Trophoblast cell (in vitro differentiated cells and primary cell): Measurements from ENCODE around the gene EHD4.
A peak's percentile ranks its signal among the peaks of the same experiment; 100 is the strongest.

Source experiments
- DNase-seq, 2 donors: peaks; one replicate each; pipeline ENCODE4 v3.0.0-alpha.2; 2016
- H2AFZ ChIP-seq: 2 replicates; pipeline ENCODE4 v1.6.1; 2013; ENCODE audit warnings: low read length, moderate library complexity, mild to moderate bottlenecking; ENCODE audit not compliant: insufficient read depth, poor library complexity
- H2AK5ac ChIP-seq: 2 replicates; pipeline ENCODE4 v1.6.1; 2013; ENCODE audit warnings: mild to moderate bottlenecking, low read length
- H2BK120ac ChIP-seq: 2 replicates; pipeline ENCODE4 v1.6.1; 2013; ENCODE audit warnings: low read length, mild to moderate bottlenecking, moderate library complexity; ENCODE audit not compliant: insufficient read depth, poor library complexity
- H2BK12ac ChIP-seq: 2 replicates; pipeline ENCODE4 v1.6.1; 2013; ENCODE audit warnings: mild to moderate bottlenecking, low read length, moderate library complexity
- H2BK5ac ChIP-seq: 2 replicates; pipeline ENCODE4 v1.6.1; 2013; ENCODE audit warnings: low read length, low read depth, moderate library complexity, mild to moderate bottlenecking; ENCODE audit not compliant: poor library complexity
- H3K14ac ChIP-seq: 2 replicates; pipeline ENCODE4 v1.6.1; 2013; ENCODE audit warnings: mild to moderate bottlenecking, low read length
- H3K18ac ChIP-seq: 2 replicates; pipeline ENCODE4 v1.6.1; 2013; ENCODE audit warnings: mild to moderate bottlenecking, low read length
- H3K23ac ChIP-seq: 2 replicates; pipeline ENCODE4 v1.6.1; 2013; ENCODE audit warnings: low read length
- H3K27ac ChIP-seq: 2 replicates; pipeline ENCODE4 v1.5.1; 2013; ENCODE audit warnings: low read depth, mild to moderate bottlenecking, inconsistent platforms, low read length, moderate library complexity
- H3K27me3 ChIP-seq: 2 replicates; pipeline ENCODE4 v1.6.1; 2013; ENCODE audit warnings: inconsistent platforms, mild to moderate bottlenecking, low read length, moderate library complexity; ENCODE audit not compliant: insufficient read depth
- H3K36me3 ChIP-seq, 2 experiments: 1 replicate in 1 of 2; 2 replicates in 1 of 2; pipeline ENCODE4 v1.6.1; 2013; ENCODE audit warnings: low read length in 2 of 2, mild to moderate bottlenecking in 2 of 2, moderate library complexity in 1 of 2; ENCODE audit not compliant: insufficient read depth in 2 of 2, control insufficient read depth in 1 of 2
- H3K4ac ChIP-seq: 2 replicates; pipeline ENCODE4 v1.6.1; 2013; ENCODE audit warnings: low read depth, mild to moderate bottlenecking, low read length, moderate library complexity
- H3K4me1 ChIP-seq, 2 experiments: 1 replicate in 1 of 2; 2 replicates in 1 of 2; pipeline ENCODE4 v1.6.1; 2013; ENCODE audit warnings: low read length in 2 of 2, mild to moderate bottlenecking in 2 of 2, moderate library complexity in 1 of 2; ENCODE audit not compliant: insufficient read depth in 2 of 2, control insufficient read depth in 1 of 2
- H3K4me2 ChIP-seq: 2 replicates; pipeline ENCODE4 v1.6.1; 2013; ENCODE audit warnings: inconsistent platforms, mild to moderate bottlenecking, low read length, moderate library complexity
- H3K4me3 ChIP-seq: 2 replicates; pipeline ENCODE4 v1.5.1; 2013; ENCODE audit warnings: mild to moderate bottlenecking, low read depth, low read length, inconsistent platforms
- H3K79me1 ChIP-seq: one replicate; pipeline ENCODE4 v1.6.1; 2013; ENCODE audit warnings: low read length
- H3K79me2 ChIP-seq: 2 replicates; pipeline ENCODE4 v1.6.1; 2013; ENCODE audit warnings: low read length, mild to moderate bottlenecking; ENCODE audit not compliant: control insufficient read depth, insufficient read depth, poor library complexity
- H3K9ac ChIP-seq: 2 replicates; pipeline ENCODE4 v1.6.1; 2013; ENCODE audit warnings: mild to moderate bottlenecking, low read length
- H3K9me3 ChIP-seq: 2 replicates; pipeline ENCODE4 v1.6.1; 2013; ENCODE audit warnings: low read depth, mild to moderate bottlenecking, control low read depth, inconsistent platforms, low read length; ENCODE audit not compliant: insufficient read depth
- H4K12ac ChIP-seq: 2 replicates; pipeline ENCODE4 v1.6.1; 2013; ENCODE audit warnings: low read depth, mild to moderate bottlenecking, low read length, moderate library complexity
- H4K8ac ChIP-seq: 2 replicates; pipeline ENCODE4 v1.6.1; 2013; ENCODE audit warnings: low read depth, mild to moderate bottlenecking, low read length, moderate library complexity
- H4K91ac ChIP-seq: one replicate; pipeline ENCODE4 v1.6.1; 2013; ENCODE audit warnings: low read depth, mild to moderate bottlenecking, low read length, moderate library complexity
- WGBS: extraction: QIAGEN DNeasy Blood & Tissue Kit; methylation state at CpG from one replicate; pipeline ENCODE4 v1.1.7; 2013; ENCODE audit warnings: missing lambda C conversion rate; ENCODE audit not compliant: insufficient read length, insufficient coverage; ENCODE audit errors: extremely low coverage; 5-methylcytosine and 5-hydroxymethylcytosine counted together

The EHD4 gene

DNA sequence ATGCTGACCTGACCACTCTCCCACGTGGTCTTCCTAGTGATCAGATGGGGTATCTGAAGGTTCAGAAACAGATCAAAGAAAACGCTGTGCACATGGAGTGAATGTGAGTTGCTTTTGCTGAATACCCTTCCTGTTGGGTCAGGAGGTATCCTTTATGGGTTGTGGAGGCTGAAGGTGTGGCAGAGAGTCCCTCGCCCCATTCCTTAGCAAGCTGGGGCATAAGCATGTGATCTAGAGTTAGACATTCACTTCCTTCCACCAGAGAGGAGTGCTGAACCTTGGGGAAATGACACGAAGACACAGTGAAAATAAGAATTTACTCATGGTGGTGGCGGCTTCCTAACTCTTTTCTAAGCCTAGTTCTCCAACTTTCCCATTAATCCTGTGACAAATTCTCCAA is 50.7 kb downstream of the EHD4 start:
- Histone ChIP-seq H2BK120ac (no peak overlapping the region), H2BK5ac (no peak overlapping the region), H3K9me3 (no peaks in the 10 kb centered on the region), H3K23ac (no peak overlapping the region), H3K27ac (no peak overlapping the region), H3K9ac (no peak overlapping the region), H3K79me1 (no peaks in the 10 kb centered on the region), H3K4me1 (peaks cover 9 to 13% of the 10 kb centered on the region in 2 experiments), H3K36me3 (peaks cover 10 to 12% of the 10 kb centered on the region in 2 experiments), H3K18ac (no peak overlapping the region), H4K8ac (no peak overlapping the region), H3K27me3 (no peaks in the 10 kb centered on the region), H2BK12ac (no peak overlapping the region), H2AFZ (no peak overlapping the region), H4K91ac (no peak overlapping the region), H3K14ac (no peak overlapping the region), H2AK5ac (no peak overlapping the region), H3K4me2 (no peak overlapping the region), H3K79me2 (no peaks in the 10 kb centered on the region), H3K4ac (no peak overlapping the region), H3K4me3 (no peak overlapping the region), H4K12ac (no peak overlapping the region)
- WGBS, result no CpG with 5 or more reads among the region's 5 CpGs
- DNase-seq, result no peak

DNA sequence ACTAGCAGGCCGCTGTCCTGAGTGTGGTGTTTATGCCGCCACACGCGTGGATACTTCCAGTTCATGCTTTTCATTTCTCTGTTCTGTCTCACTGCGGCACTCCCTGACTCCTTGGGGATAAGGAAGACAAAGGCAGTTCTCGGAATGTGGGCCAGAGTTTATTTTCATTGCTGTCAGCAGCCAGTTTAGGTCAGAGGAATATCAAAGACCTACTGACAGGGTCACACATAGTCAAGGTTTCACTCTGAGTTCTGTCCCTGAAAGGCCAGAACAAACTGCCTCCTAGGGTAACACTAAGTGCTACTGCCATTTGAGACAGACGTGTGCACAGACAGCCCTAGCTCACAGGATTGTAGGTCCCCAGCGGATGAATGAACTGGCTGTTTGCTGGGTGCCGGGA is 51.2 kb downstream of the EHD4 start:
- Histone ChIP-seq H3K4me1 (peaks cover 9 to 10% of the 10 kb centered on the region in 2 experiments), H3K27me3 (no peaks in the 10 kb centered on the region), H2BK12ac (no peak overlapping the region), H3K36me3 (peaks cover 10 to 15% of the 10 kb centered on the region in 2 experiments), H3K18ac (no peak overlapping the region), H3K14ac (no peak overlapping the region), H3K4me2 (no peak overlapping the region), H3K79me1 (no peaks in the 10 kb centered on the region), H2AK5ac (no peak overlapping the region), H3K79me2 (no peaks in the 10 kb centered on the region), H3K27ac (no peak overlapping the region), H3K23ac (no peak overlapping the region), H3K9me3 (no peaks in the 10 kb centered on the region), H4K91ac (no peak overlapping the region), H4K12ac (no peak overlapping the region), H2BK5ac (no peak overlapping the region), H3K4me3 (no peak overlapping the region), H3K4ac (no peak overlapping the region), H2AFZ (no peak overlapping the region), H3K9ac (no peak overlapping the region), H2BK120ac (no peak overlapping the region), H4K8ac (no peak overlapping the region)
- peak in 1 of 2 donors; percentile 29 for DNase-seq
- WGBS, result no CpG with 5 or more reads among the region's 9 CpGs

DNA sequence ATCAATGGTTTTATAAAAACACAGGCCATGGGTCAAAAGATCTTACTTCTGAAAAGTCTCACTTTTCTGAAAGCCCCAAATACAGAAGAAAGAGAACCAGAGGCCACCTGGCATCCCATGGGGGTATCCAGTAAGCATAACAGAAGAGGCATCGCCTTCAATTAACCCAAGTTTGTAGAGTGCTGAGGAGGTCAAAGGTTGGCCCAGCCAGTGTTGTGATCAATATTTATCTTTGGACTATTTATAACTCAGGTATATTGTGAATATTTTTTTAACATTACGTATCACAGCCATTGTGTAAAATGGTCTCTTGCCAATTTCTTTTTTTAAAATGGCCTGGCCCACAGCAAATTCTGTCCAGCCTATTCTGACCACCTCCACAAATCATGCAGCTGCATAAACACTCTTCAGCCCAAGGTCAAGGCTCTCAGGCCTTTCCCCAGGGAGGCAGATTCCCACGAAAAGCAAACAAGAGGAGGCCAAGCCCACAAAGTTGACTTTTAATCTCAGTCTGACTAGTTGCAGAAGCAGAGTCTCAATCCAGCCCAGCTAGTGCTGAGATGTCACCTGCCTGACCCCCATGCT is 52.3 kb downstream of the EHD4 start:
- Histone ChIP-seq H3K14ac (no peak overlapping the region), H3K18ac (no peak overlapping the region), H3K9ac (no peak overlapping the region), H4K8ac (no peak overlapping the region), H3K36me3 (peaks cover 10 to 16% of the 10 kb centered on the region in 2 experiments), H2AFZ (no peak overlapping the region), H3K4me2 (no peak overlapping the region), H3K27me3 (no peaks in the 10 kb centered on the region), H3K79me2 (no peaks in the 10 kb centered on the region), H2BK12ac (no peak overlapping the region), H3K4me1 (peaks cover 6 to 7% of the 10 kb centered on the region in 2 experiments), H3K79me1 (no peaks in the 10 kb centered on the region), H3K4ac (no peak overlapping the region), H4K12ac (no peak overlapping the region), H3K27ac (no peak overlapping the region), H3K23ac (no peak overlapping the region), H2BK120ac (no peak overlapping the region), H2BK5ac (no peak overlapping the region), H4K91ac (no peak overlapping the region), H3K4me3 (no peak overlapping the region), H2AK5ac (no peak overlapping the region), H3K9me3 (no peaks in the 10 kb centered on the region)
- DNase-seq, result no peak
- WGBS, result no CpG with 5 or more reads among the region's 3 CpGs

DNA sequence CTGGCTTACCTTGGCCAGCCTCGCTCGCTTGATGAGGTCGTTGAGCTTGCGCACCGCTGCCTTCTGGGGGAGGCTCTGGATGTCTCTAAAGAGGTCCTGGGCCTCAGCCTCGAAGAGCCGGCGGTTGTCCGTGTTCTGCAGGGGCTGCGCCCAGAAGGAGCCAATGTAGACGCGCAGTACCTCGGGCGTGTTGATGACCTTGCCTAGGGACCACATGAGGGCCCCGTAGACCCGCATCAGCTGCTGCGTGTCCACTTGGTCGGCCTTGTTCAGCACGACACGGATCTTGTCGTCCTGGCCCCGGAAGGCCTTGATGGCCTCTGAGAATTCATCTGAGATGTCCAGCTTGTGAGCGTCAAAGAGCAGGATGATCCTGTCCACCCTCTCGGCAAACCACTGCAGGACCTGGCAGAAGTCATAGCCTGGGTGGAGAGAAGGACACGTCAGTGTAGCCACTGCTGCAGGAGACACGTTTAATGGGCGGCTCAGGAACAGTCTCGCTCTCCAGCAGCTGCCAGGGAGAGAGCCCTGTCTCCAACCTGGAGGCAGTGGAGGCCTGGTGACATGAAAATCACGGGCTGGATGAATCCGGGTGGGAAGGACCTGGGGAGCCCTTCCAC is 53.0 kb downstream of the EHD4 start:
- Histone ChIP-seq H3K4ac (no peak overlapping the region), H4K8ac (no peak overlapping the region), H3K4me1 (peaks cover 6% of the 10 kb centered on the region in 2 experiments), H3K36me3 (peaks cover 10 to 16% of the 10 kb centered on the region in 2 experiments), H3K79me1 (no peaks in the 10 kb centered on the region), H2AK5ac (no peak overlapping the region), H3K9me3 (no peaks in the 10 kb centered on the region), H3K18ac (no peak overlapping the region), H3K23ac (no peak overlapping the region), H2BK5ac (no peak overlapping the region), H3K4me2 (no peak overlapping the region), H2BK120ac (no peak overlapping the region), H3K27ac (no peak overlapping the region), H3K27me3 (no peaks in the 10 kb centered on the region), H3K14ac (no peak overlapping the region), H2BK12ac (no peak overlapping the region), H4K91ac (no peak overlapping the region), H3K4me3 (no peak overlapping the region), H3K79me2 (no peaks in the 10 kb centered on the region), H3K9ac (no peak overlapping the region), H2AFZ (no peak overlapping the region), H4K12ac (no peak overlapping the region)
- DNase-seq, result peak in 1 of 2 donors; percentile 16
- WGBS, result no CpG with 5 or more reads among the region's 30 CpGs
